ENCODE results near the gene PRKAB1. TPM values are rescaled to one million over a fixed set of nuclear protein-coding genes. Genes with fewer than 3 reads are reported as not detected.
A peak's percentile ranks its signal among the peaks of the same experiment; 100 is the strongest.

The PRKAB1 gene
- total RNA-seq, 2 donors from 2014 or later, result 28.8 to 32.0 TPM

DNA sequence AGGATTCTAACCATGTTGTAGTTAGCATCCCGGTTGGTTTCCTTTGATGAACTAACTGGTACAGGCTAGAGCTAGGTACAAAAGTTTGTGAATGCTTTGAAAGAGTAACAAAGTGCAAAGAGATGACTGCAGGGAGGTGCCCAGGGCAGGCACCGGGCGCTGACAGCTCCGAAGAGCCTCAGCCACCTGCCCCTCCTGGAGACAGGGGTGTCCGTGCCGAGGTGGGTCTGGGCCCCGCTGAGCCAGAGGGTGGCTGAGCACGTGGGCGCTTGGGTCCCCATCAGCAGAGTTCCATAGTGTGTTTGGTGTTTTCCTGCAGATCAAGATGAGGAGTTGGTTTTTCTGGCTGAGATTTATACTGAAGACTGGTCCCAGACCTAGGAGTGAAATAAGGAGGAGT, 19.9 kb downstream of the PRKAB1 start:
- DNase-seq, result peak; percentile 18
- H3K4me1 ChIP-seq (ENCODE audit: control insufficient read depth, insufficient read depth, low read length), result no peaks in the 10 kb centered on the region
- 95% methylated on average over 9 of the region's 9 CpGs; no CpG with 5 or more reads in 1 of the 2 experiments for whole genome bisulfite sequencing, 2 experiments (ENCODE audit: insufficient coverage in 1 of 2, insufficient read length in 1 of 2)
- Mint-ChIP-seq H3K36me3 (ENCODE audit: low read depth) (peaks cover 53% of the 10 kb centered on the region), H3K4me3 (no peak overlapping the region), H3K4me1 (no peaks in the 10 kb centered on the region), H3K27me3 (ENCODE audit: insufficient read depth) (no peaks in the 10 kb centered on the region), H3K9me3 (no peaks in the 10 kb centered on the region), H3K27ac (no peak overlapping the region)
- no peak overlapping the region for H3K27ac ChIP-seq (ENCODE audit: low read depth, low read length)
- peaks cover 37% of the 10 kb centered on the region for H3K36me3 ChIP-seq (ENCODE audit: control insufficient read depth, insufficient read depth, low read length)
- H3K9ac ChIP-seq (ENCODE audit: extremely low read depth, low read length, poor library complexity, severe bottlenecking), result no peak overlapping the region
- H3K9me3 ChIP-seq (ENCODE audit: control insufficient read depth, low read length), result no peaks in the 10 kb centered on the region
- TF ChIP-seq, protein P1, sequence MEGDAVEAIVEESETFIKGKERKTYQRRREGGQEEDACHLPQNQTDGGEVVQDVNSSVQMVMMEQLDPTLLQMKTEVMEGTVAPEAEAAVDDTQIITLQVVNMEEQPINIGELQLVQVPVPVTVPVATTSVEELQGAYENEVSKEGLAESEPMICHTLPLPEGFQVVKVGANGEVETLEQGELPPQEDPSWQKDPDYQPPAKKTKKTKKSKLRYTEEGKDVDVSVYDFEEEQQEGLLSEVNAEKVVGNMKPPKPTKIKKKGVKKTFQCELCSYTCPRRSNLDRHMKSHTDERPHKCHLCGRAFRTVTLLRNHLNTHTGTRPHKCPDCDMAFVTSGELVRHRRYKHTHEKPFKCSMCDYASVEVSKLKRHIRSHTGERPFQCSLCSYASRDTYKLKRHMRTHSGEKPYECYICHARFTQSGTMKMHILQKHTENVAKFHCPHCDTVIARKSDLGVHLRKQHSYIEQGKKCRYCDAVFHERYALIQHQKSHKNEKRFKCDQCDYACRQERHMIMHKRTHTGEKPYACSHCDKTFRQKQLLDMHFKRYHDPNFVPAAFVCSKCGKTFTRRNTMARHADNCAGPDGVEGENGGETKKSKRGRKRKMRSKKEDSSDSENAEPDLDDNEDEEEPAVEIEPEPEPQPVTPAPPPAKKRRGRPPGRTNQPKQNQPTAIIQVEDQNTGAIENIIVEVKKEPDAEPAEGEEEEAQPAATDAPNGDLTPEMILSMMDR (conservative IDR thresholded peaks at IDR 0.05), result no peak
- H3K27me3 ChIP-seq (ENCODE audit: control insufficient read depth, insufficient read depth, low read length, poor library complexity, severe bottlenecking), result no peaks in the 10 kb centered on the region
- H3K4me3 ChIP-seq (ENCODE audit: low read length), result no peak overlapping the region

DNA sequence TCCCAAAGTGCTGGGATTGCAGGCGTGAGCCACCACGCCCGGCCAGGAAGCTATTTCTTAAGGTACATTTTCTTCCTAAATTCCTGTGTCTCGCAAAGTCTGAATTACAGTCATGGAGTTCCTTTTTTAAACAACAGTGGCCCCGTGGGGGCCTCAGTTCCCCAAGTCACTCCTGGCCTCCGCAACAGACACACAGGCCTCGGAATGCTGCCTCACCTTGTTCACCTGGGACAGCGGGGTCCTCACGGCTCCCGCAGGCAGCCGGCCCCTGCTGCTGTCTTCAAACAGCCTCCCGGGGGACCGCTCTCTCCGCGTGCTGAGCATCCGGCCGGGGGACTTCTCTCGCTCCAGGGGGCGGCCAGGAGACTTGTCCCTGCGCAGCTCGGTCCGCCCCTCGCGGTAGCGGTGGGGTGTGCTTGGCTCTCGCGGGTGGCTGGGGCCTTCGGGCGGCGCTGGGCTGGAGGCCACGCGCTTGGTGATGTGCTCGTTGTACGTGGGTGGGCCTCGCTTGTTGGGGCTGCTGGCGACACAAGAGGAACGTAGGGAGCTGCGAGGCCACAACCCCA, 22.1 kb downstream of the PRKAB1 start:
- Mint-ChIP-seq H3K4me3 (no peak overlapping the region), H3K27me3 (ENCODE audit: insufficient read depth) (no peaks in the 10 kb centered on the region), H3K27ac (no peak overlapping the region), H3K36me3 (ENCODE audit: low read depth) (peaks cover 52% of the 10 kb centered on the region), H3K9me3 (no peaks in the 10 kb centered on the region), H3K4me1 (no peaks in the 10 kb centered on the region)
- Histone ChIP-seq H3K9me3 (ENCODE audit: control insufficient read depth, low read length) (no peaks in the 10 kb centered on the region), H3K27me3 (ENCODE audit: control insufficient read depth, insufficient read depth, low read length, poor library complexity, severe bottlenecking) (no peaks in the 10 kb centered on the region), H3K9ac (ENCODE audit: extremely low read depth, low read length, poor library complexity, severe bottlenecking) (no peak overlapping the region), H3K36me3 (ENCODE audit: control insufficient read depth, insufficient read depth, low read length) (peaks cover 36% of the 10 kb centered on the region), H3K27ac (ENCODE audit: low read depth, low read length) (no peak overlapping the region), H3K4me1 (ENCODE audit: control insufficient read depth, insufficient read depth, low read length) (no peaks in the 10 kb centered on the region), H3K4me3 (ENCODE audit: low read length) (no peak overlapping the region)
- DNase-seq, result no peak
- 97% methylated on average over 20 to 38 of the region's 38 CpGs for WGBS, 2 experiments (ENCODE audit: insufficient coverage in 1 of 2, insufficient read length in 1 of 2)
- TF ChIP-seq, protein P1 (conservative IDR thresholded peaks at IDR 0.05), result no peak

DNA sequence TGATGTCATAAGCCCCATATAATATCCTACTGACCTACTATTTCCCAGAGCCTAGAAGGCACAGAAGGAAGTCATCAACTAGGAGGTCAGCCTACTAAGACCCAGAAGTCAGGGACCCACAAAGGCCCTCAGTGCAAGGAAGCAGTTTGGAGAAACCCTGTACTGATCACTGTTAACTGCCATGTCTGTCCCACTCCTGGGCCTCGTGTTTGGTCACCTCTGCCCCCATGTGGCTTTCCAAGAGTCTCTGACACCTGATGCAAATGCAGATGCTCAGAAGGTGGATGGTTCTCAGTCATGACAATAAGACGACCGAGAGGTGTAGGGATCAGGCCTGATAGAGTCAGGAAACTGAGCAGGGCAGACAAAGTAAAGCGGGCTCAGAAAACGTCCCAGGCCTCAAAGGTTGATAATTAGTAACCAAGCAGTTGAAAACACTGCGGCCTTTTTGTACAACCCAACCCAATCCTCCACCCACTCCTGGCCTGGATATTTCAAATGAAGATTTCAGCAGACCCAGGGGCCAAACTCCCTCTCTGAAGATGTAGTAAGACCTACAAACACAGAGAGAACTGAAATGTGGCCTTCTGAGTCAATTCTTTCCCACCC, 23.4 kb downstream of the PRKAB1 start:
- no peaks in the 10 kb centered on the region for H3K4me1 ChIP-seq (ENCODE audit: control insufficient read depth, insufficient read depth, low read length)
- Mint-ChIP-seq H3K27ac (no peak overlapping the region), H3K9me3 (no peaks in the 10 kb centered on the region), H3K4me1 (no peaks in the 10 kb centered on the region), H3K36me3 (ENCODE audit: low read depth) (peaks cover 45% of the 10 kb centered on the region), H3K4me3 (no peak overlapping the region), H3K27me3 (ENCODE audit: insufficient read depth) (no peaks in the 10 kb centered on the region)
- peaks cover 30% of the 10 kb centered on the region for H3K36me3 ChIP-seq (ENCODE audit: control insufficient read depth, insufficient read depth, low read length)
- no peak overlapping the region for H3K4me3 ChIP-seq (ENCODE audit: low read length)
- TF ChIP-seq, protein P1 (conservative IDR thresholded peaks at IDR 0.05), result no peak
- H3K27ac ChIP-seq (ENCODE audit: low read depth, low read length), result no peak overlapping the region
- 96 to 98% methylated on average over 5 to 6 of the region's 6 CpGs for WGBS, 2 experiments (ENCODE audit: insufficient coverage in 1 of 2, insufficient read length in 1 of 2)
- no peak overlapping the region for H3K9ac ChIP-seq (ENCODE audit: extremely low read depth, low read length, poor library complexity, severe bottlenecking)
- DNase-seq, result peak; percentile 48
- H3K27me3 ChIP-seq (ENCODE audit: control insufficient read depth, insufficient read depth, low read length, poor library complexity, severe bottlenecking), result no peaks in the 10 kb centered on the region
- H3K9me3 ChIP-seq (ENCODE audit: control insufficient read depth, low read length), result no peaks in the 10 kb centered on the region
